CD4-positive, alpha-beta memory T cell (primary cell): ENCODE results near the gene OPN1MW2. TPM values are rescaled to one million over a fixed set of nuclear protein-coding genes. Genes with fewer than 3 reads are reported as not detected.
"Not testable (repeated sequence)": the region's sequence is repeated elsewhere in the genome, so short reads cannot be mapped to it uniquely, and the experiment has no call there.

Source experiments
- CTCF ChIA-PET: fragments of 350-600 bp; sonication (Branson Sonifier 250); formaldehyde crosslinking; loops from one replicate; lab custom pipeline; 2021; ENCODE audit warnings: inconsistent platforms; ENCODE audit not compliant: partially characterized antibody; lab: Charles Lee
- POLR2A ChIA-PET: fragments of 350-600 bp; sonication (Branson Sonifier 250); formaldehyde crosslinking; loops from one replicate; lab custom pipeline; 2021; ENCODE audit not compliant: partially characterized antibody; lab: Charles Lee
- DNase-seq, 5 donors: peaks; one replicate each; pipeline versions ENCODE4 v3.0.0 to v3.0.0-alpha.2; 2020 to 2022; ENCODE audit warnings: mixed read lengths in 1 of 5
- H3K27ac ChIP-seq: one replicate; pipeline ENCODE4 v1.7.0; 2013; ENCODE audit warnings: low read depth, low read length
- H3K27me3 ChIP-seq: 2 replicates; pipeline ENCODE4 v1.7.0; 2013; ENCODE audit warnings: mild to moderate bottlenecking, low read length, moderate library complexity; ENCODE audit not compliant: insufficient read depth
- H3K36me3 ChIP-seq: 2 replicates; pipeline ENCODE4 v1.7.0; 2013; ENCODE audit warnings: mild to moderate bottlenecking, low read length, moderate library complexity; ENCODE audit not compliant: insufficient read depth
- H3K4me1 ChIP-seq: 2 replicates; pipeline ENCODE4 v1.7.0; 2013; ENCODE audit warnings: mild to moderate bottlenecking, low read length, moderate library complexity; ENCODE audit not compliant: insufficient read depth
- H3K4me3 ChIP-seq, 2 donors: one replicate each; pipeline ENCODE4 v1.7.0; 2013; ENCODE audit warnings: low read length in 2 of 2, mild to moderate bottlenecking in 1 of 2
- H3K9me3 ChIP-seq, 2 donors: one replicate each; pipeline ENCODE4 v1.7.0; 2013; ENCODE audit warnings: low read length in 2 of 2, control low read depth in 1 of 2; ENCODE audit not compliant: control insufficient read depth in 1 of 2
- H3K27ac Mint-ChIP-seq, 7 donors: one replicate each; pipeline ENCODE4 v1.8.0; 2020 to 2021; ENCODE audit warnings: mixed read lengths in 7 of 7, mild to moderate bottlenecking in 6 of 7, inconsistent platforms in 3 of 7, moderate library complexity in 3 of 7
- H3K27me3 Mint-ChIP-seq, 2 donors: one replicate each; pipeline ENCODE4 v1.8.0; 2020 to 2021; ENCODE audit warnings: mixed read lengths in 2 of 2
- H3K36me3 Mint-ChIP-seq, 2 donors: one replicate each; pipeline ENCODE4 v1.8.0; 2020 to 2021; ENCODE audit warnings: mixed read lengths in 2 of 2, inconsistent platforms in 1 of 2, mild to moderate bottlenecking in 1 of 2
- H3K4me1 Mint-ChIP-seq, 4 donors: one replicate each; pipeline ENCODE4 v1.8.0; 2020 to 2021; ENCODE audit warnings: mixed read lengths in 4 of 4, mild to moderate bottlenecking in 1 of 4
- H3K4me3 Mint-ChIP-seq, 8 donors: one replicate each; pipeline ENCODE4 v1.8.0; 2020 to 2021; ENCODE audit warnings: mixed read lengths in 8 of 8, mild to moderate bottlenecking in 7 of 8, moderate library complexity in 6 of 8, inconsistent platforms in 3 of 8
- H3K9me3 Mint-ChIP-seq, 8 donors: one replicate each; pipeline ENCODE4 v1.8.0; 2020 to 2021; ENCODE audit warnings: mixed read lengths in 8 of 8, mild to moderate bottlenecking in 5 of 8, inconsistent platforms in 3 of 8, moderate library complexity in 1 of 8
- intact Hi-C: fragments of 100-400 bp; cut with micrococcal nuclease; formaldehyde crosslinking; loops from one replicate; pipeline ENCODE4 v1.15.1; 2023
- polyA plus RNA-seq, 2 donors: library from polyadenylated mRNA; unstranded; fragments of 300-500 nt; fragmentation: Illumina TruSeq; gene quantifications; one replicate each; pipeline ENCODE4 v1.2.3, GENCODE V29; 2021
- total RNA-seq, 2 experiments: library from RNA; stranded (reverse); gene quantifications; one replicate each; pipeline ENCODE4 v1.2.3, GENCODE V29; 2021

Gene OPN1MW2
- total and polyA plus RNA-seq, 4 experiments from 2014 or later: not detected

DNA sequence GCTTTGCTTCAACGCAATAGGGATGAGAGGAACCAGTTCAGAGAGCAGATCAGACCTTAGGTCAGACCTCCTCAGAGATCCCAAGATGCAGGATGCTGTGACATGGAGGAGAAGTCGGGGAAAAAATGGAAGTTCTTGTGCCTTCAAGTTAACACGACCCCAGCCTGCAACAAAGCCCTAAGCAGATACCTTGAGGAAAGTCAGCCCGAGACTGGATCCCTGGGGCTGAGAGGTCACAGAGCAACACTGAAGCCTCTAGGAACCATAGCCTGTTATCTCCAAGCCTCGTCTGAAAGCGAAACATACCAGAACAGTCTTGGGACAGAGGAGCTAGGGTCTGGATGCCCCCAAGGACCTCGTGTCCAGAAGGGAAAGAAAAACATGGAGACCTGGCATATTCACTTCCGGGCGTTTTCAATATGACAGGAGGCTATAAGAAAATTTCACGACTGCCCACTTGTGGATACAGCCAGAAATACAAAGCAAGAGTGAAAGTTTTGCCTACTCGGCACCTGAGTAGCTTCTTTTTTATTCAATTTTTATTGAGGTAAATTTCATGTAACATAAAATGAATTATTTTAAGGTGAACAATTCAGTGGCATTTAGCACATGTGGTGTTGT, 19.5 kb downstream of the OPN1MW2 start:
- H3K9me3 ChIP-seq, H3K4me3 ChIP-seq, H3K27me3 ChIP-seq, H3K36me3 ChIP-seq, H3K27me3 Mint-ChIP-seq, POLR2A ChIA-PET, intact Hi-C loops, DNase-seq, H3K4me1 Mint-ChIP-seq, H3K27ac ChIP-seq, H3K9me3 Mint-ChIP-seq, H3K4me1 ChIP-seq, H3K36me3 Mint-ChIP-seq, H3K4me3 Mint-ChIP-seq: not testable (repeated sequence)
- H3K27ac Mint-ChIP-seq: peak overlapping the region in 1 of 7 donors; percentile 25
- CTCF ChIA-PET: interaction anchor here (1.8 kb wide), 1 partner anchor 102 kb away, joined by 5 read pairs; no protein-coding TSS in a partner anchor

DNA sequence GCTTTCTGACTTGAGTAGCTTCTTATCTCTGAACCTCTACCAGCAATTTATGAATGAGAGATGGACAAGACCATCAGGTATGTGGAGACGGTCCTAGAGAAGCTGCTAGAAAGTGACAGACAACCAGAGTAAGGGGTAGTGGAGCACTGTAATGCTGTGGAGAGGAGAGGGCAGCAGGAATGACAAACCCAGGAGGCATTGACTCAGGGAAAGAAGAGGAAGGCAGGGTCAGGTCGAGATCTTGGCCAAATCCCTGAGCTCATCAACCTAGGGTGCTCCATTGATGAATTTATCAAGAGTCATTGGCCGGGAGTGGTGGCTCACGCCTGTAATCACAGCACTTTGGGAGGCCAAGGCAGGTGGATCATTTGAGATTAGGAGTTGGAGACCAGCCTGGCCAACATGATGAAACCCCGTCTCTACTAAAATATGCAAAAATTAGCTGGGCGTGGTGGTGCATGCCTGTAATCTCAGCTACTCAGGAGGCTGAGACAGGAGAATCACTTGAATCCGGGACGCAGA, 20.5 kb downstream of the OPN1MW2 start:
- H3K36me3 ChIP-seq, H3K4me1 ChIP-seq, H3K4me3 ChIP-seq, H3K9me3 Mint-ChIP-seq, H3K4me3 Mint-ChIP-seq, H3K27me3 ChIP-seq, H3K9me3 ChIP-seq, H3K4me1 Mint-ChIP-seq, H3K27me3 Mint-ChIP-seq, POLR2A ChIA-PET, H3K36me3 Mint-ChIP-seq, H3K27ac ChIP-seq, DNase-seq, intact Hi-C loops: not testable (repeated sequence)
- H3K27ac Mint-ChIP-seq: peak overlapping the region in 4 of 7 donors; percentile 29 to 83 (median 48)
- CTCF ChIA-PET: interaction anchor here (1.8 kb wide), 1 partner anchor 103 kb away, joined by 5 read pairs; no protein-coding TSS in a partner anchor

DNA sequence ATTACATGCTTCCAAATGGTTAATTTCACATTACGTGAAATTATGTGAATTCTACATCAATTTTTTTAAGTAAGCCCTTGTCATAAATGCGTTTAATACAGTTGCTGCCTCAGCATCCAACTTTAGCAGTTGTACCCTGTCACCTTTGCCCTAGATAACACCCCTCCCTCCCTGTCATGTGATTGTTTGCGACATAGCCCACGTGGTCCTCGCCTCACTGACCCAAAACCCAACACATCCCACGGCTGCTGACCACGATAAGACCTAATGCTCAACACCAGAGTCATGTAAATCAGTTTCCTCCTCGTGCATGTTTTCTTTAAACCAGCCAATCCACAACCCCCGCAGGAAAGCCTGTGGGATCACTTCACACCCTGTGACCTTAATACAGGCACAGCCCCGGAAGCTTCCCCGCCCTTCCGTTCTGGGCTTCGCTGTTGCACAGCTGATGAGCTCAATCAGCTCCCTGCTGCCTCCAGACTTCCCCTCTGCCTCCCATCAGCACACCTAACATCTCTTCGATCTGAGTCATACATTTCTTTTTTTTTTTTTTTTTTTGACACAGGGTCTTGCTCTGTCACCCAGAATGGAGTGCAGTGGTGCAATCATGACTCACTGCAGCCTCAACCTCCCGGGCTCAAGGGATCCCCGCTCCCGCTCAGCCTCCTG, 28.0 kb downstream of the OPN1MW2 start:
- H3K9me3 Mint-ChIP-seq, POLR2A ChIA-PET, CTCF ChIA-PET, H3K4me3 ChIP-seq, H3K9me3 ChIP-seq, H3K4me1 ChIP-seq, H3K27me3 ChIP-seq, H3K27ac ChIP-seq, H3K36me3 Mint-ChIP-seq, H3K4me1 Mint-ChIP-seq, H3K4me3 Mint-ChIP-seq, H3K36me3 ChIP-seq, H3K27me3 Mint-ChIP-seq, intact Hi-C loops: not testable (repeated sequence)
- DNase-seq: peak in 3 of 5 donors; percentile 46 to 55 (median 49)
- H3K27ac Mint-ChIP-seq: peak overlapping the region in 1 of 7 donors; percentile 43

DNA sequence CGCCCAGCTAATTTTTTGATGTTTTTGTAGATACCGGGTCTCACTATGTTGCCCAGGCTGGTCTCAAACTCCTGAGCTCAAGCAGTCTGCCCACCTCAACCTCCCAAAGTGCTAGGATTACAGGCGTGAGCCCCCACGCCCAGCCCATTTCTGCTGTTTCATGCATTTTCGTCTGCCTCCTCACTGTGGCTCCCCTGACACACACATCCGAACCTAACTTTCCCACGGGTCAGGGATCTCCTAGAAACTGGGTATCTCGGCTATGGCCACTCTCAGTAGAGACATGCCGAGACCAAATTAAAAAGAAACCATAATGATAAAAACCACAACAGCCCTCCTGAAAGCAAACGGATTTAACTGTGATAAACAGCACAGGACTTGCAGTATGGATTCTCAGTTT, 28.5 kb downstream of the OPN1MW2 start:
- H3K27me3 ChIP-seq, H3K27ac Mint-ChIP-seq, H3K9me3 ChIP-seq, DNase-seq, H3K4me3 ChIP-seq, H3K36me3 Mint-ChIP-seq, CTCF ChIA-PET, H3K4me3 Mint-ChIP-seq, H3K27me3 Mint-ChIP-seq, intact Hi-C loops, H3K9me3 Mint-ChIP-seq, H3K27ac ChIP-seq, POLR2A ChIA-PET, H3K36me3 ChIP-seq, H3K4me1 ChIP-seq, H3K4me1 Mint-ChIP-seq: not testable (repeated sequence)

DNA sequence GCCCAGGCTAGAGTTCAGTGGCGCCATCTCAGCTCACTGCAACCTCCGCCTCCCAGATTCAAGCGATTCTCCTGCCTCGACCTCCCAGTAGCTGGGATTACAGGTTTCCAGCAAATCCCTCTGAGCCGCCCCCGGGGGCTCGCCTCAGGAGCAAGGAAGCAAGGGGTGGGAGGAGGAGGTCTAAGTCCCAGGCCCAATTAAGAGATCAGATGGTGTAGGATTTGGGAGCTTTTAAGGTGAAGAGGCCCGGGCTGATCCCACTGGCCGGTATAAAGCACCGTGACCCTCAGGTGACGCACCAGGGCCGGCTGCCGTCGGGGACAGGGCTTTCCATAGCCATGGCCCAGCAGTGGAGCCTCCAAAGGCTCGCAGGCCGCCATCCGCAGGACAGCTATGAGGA, 37.7 kb downstream of the OPN1MW2 start, which contains the start of gene OPN1MW3:
TSS of gene OPN1MW3 (plus strand) at position 301 of the 400 bp plus-strand sequence. CDS start at position 339, 38 bp downstream.
- H3K9me3 Mint-ChIP-seq, H3K4me1 Mint-ChIP-seq, H3K4me3 ChIP-seq, intact Hi-C loops, CTCF ChIA-PET, H3K4me3 Mint-ChIP-seq, H3K27me3 ChIP-seq, H3K27ac ChIP-seq, DNase-seq, H3K9me3 ChIP-seq, H3K36me3 ChIP-seq, H3K4me1 ChIP-seq, H3K36me3 Mint-ChIP-seq, H3K27ac Mint-ChIP-seq, POLR2A ChIA-PET, H3K27me3 Mint-ChIP-seq: not testable (repeated sequence)

DNA sequence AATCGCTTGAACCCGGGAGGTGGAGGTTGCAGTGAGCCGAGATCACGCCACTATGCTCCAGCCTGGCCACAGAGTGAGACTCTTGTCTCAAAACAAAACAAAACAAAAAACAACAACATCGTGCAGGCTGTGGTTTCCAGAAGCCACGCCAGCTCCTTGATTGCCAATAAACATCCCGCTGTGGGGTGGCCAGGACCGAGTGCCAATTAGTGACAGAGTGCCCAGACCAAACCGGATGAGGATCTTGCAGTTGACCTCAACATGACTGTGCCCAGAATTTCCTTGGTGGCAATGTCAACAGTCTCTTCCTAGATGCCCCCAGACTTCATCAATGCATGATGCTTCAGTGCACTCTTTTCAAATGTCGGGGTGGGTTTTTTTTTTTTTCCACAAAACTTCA, 39.2 kb downstream of the OPN1MW2 start:
- H3K27ac Mint-ChIP-seq, H3K36me3 Mint-ChIP-seq, H3K27ac ChIP-seq, H3K27me3 ChIP-seq, H3K4me3 ChIP-seq, CTCF ChIA-PET, H3K9me3 ChIP-seq, H3K27me3 Mint-ChIP-seq, H3K9me3 Mint-ChIP-seq, POLR2A ChIA-PET, DNase-seq, H3K36me3 ChIP-seq, H3K4me3 Mint-ChIP-seq, intact Hi-C loops, H3K4me1 ChIP-seq, H3K4me1 Mint-ChIP-seq: not testable (repeated sequence)

DNA sequence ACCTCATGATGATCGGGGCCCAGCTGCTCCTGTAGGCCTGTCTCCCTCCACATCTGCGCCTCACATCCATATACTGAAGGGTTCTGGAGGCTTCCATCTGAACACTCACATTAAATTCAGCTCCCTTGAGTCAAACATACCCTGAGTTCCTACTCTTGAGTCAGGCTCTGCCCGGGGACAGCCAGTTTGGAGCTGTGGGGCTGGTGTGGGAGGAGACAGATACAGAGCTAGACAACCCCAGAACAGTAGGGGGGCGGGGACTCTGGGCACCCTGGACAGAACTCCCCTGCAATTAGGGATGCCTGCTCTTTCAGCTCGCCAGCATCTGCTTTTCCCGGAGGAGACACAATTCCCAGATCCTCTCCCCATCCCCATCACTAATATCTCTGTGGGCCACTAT, 43.5 kb downstream of the OPN1MW2 start:
- intact Hi-C loops, POLR2A ChIA-PET, CTCF ChIA-PET: not testable (repeated sequence)

More for the DNA sequence above, 43.5 kb downstream of the OPN1MW2 start:
- not testable (repeated sequence) for H3K27me3 Mint-ChIP-seq, H3K27ac ChIP-seq, H3K27ac Mint-ChIP-seq, H3K4me1 ChIP-seq, H3K36me3 Mint-ChIP-seq, H3K4me3 ChIP-seq, H3K9me3 ChIP-seq, H3K27me3 ChIP-seq, H3K36me3 ChIP-seq, H3K4me3 Mint-ChIP-seq, H3K4me1 Mint-ChIP-seq, H3K9me3 Mint-ChIP-seq, DNase-seq
